ENCODE results near the gene STMN3.
"Not testable (repeated sequence)": the region's sequence is repeated elsewhere in the genome, so short reads cannot be mapped to it uniquely, and the experiment has no call there.

DNA sequence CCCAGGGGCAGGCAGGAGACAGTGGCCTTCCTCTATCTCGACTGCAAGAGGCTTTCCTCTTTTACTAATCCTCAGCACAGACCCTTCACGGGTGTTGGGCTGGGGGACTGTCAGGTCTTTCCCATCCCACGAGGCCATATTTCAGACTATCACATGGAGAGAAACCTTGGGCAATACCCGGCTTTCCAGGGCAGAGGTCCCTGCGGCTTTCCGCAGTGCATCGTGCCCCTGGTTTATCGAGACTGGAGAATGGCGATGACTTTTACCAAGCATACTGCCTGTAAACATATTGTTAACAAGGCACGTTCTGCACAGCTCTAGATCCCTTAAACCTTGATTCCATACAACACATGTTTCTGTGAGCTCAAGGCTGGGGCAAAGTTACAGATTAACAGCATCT lies 7.0 kb upstream of the STMN3 start:
- TF ChIP-seq, protein P1, sequence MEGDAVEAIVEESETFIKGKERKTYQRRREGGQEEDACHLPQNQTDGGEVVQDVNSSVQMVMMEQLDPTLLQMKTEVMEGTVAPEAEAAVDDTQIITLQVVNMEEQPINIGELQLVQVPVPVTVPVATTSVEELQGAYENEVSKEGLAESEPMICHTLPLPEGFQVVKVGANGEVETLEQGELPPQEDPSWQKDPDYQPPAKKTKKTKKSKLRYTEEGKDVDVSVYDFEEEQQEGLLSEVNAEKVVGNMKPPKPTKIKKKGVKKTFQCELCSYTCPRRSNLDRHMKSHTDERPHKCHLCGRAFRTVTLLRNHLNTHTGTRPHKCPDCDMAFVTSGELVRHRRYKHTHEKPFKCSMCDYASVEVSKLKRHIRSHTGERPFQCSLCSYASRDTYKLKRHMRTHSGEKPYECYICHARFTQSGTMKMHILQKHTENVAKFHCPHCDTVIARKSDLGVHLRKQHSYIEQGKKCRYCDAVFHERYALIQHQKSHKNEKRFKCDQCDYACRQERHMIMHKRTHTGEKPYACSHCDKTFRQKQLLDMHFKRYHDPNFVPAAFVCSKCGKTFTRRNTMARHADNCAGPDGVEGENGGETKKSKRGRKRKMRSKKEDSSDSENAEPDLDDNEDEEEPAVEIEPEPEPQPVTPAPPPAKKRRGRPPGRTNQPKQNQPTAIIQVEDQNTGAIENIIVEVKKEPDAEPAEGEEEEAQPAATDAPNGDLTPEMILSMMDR (IDR thresholded peaks at IDR 0.05 in 4 of 5, conservative IDR thresholded peaks at IDR 0.05 in 1 of 5): not testable (repeated sequence)
- TF ChIP-seq POLR2A (IDR thresholded peaks at IDR 0.05): not testable (repeated sequence)

All from gastrocnemius medialis (tissue), 4 donors.